Adrenal gland (tissue), 5 donors: ENCODE measurements around the gene H2BK1.

Source experiments
- CTCF ChIP-seq, 6 experiments: fragments of 450-650 bp in 4 of 6; fragments of 200-600 bp in 2 of 6; sonication (generic) in 1 of 6; IDR thresholded peaks; 1 replicate in 5 of 6; 2 replicates in 1 of 6; pipeline versions ENCODE4 v1.5.1 to v1.8.0; 2016 to 2021; ENCODE audit warnings: antibody characterized with exemption in 6 of 6, mild to moderate bottlenecking in 2 of 6, moderate library complexity in 1 of 6
- POLR2A ChIP-seq, 2 donors: fragments of 450-650 bp; IDR thresholded peaks; one replicate each; pipeline ENCODE4 v1.6.1; 2017; ENCODE audit warnings: antibody characterized with exemption in 2 of 2, mild to moderate bottlenecking in 2 of 2, moderate library complexity in 1 of 2
- donor health status: DM: no; HTN: no; CAD: no.

- TF ChIP-seq CTCF (IDR thresholded peaks at IDR 0.05) (no peak), POLR2A (IDR thresholded peaks at IDR 0.05) (no peak)
Observed at GRCh38 chr7:151209588-151209987, 700 bp downstream of the H2BK1 start.
